HCT116 (cell line): ENCODE measurements around the gene FBXL19. TPM values are rescaled to one million over a fixed set of nuclear protein-coding genes. Genes with fewer than 3 reads are reported as not detected.

Experiments
- ATAC-seq: fragments of 200-7000 bp; cut with Tn5 transposase; 2 replicates; pipeline ENCODE4 v1.9.1; 2020; ENCODE audit warnings: mild to moderate bottlenecking, moderate library complexity
- BruUV-seq: library from RNA; stranded (reverse); fragments of 400-500 nt; replicated peaks from 2 replicates; lab custom pipeline; 2021; lab: Mats Ljungman, UMichigan
- CTCF ChIA-PET: fragments of 300-600 bp; sonication (Branson Sonifier 250); formaldehyde crosslinking; loops from one replicate; lab custom pipeline; 2021; ENCODE audit warnings: antibody characterized with exemption; lab: Charles Lee
- POLR2A ChIA-PET: fragments of 300-600, 350-600 bp; sonication (Branson Sonifier 250); formaldehyde crosslinking; loops from one replicate; lab custom pipeline; 2021; ENCODE audit warnings: antibody characterized with exemption; lab: Charles Lee
- RAD21 ChIA-PET, 2 experiments: fragments of 300-600 bp; sonication (Branson Sonifier 250); formaldehyde crosslinking; loops; one replicate each; lab custom pipeline; 2023; ENCODE audit warnings: low total read pairs in 2 of 2; ENCODE audit not compliant: uncharacterized antibody in 2 of 2, unreplicated experiment in 2 of 2, low non-redundant PET in 1 of 2; lab: Charles Lee
- DNase-seq: peaks from one replicate; pipeline ENCODE4 v3.0.0-alpha.2; 2010; ENCODE audit warnings: low read depth, low spot score
- H2AFZ ChIP-seq: fragments of 200-600 bp; shearing (Covaris generic), sonication (generic); 2 replicates; pipeline ENCODE4 v1.6.1; 2017; ENCODE audit warnings: low read depth, mixed run types, mixed read lengths, antibody characterized with exemption, low read length; ENCODE audit not compliant: poor library complexity, severe bottlenecking
- H3K27ac ChIP-seq: 2 replicates; pipeline ENCODE4 v1.5.1; 2012; ENCODE audit warnings: low read depth, low read length
- H3K27me3 ChIP-seq: fragments of 200-600 bp; sonication (generic); 2 replicates; pipeline ENCODE4 v1.6.1; 2016; ENCODE audit warnings: mixed run types, low read length, mixed read lengths; ENCODE audit not compliant: insufficient read depth
- H3K36me3 ChIP-seq, 2 experiments: fragments of 200-500 bp in 1 of 2; fragments of 200-600 bp in 1 of 2; sonication (Bioruptor generic) in 1 of 2; sonication (generic) in 1 of 2; 2 replicates each; pipeline versions ENCODE4 v1.5.1 to v1.6.1; 2014 to 2016; ENCODE audit warnings: low read length in 2 of 2, inconsistent platforms in 1 of 2, mixed read lengths in 1 of 2, mixed run types in 1 of 2; ENCODE audit not compliant: insufficient read depth in 2 of 2, control insufficient read depth in 1 of 2
- H3K4me1 ChIP-seq, 2 experiments: fragments of 200-600 bp in 1 of 2; sonication (generic) in 1 of 2; 2 replicates each; pipeline versions ENCODE4 v1.5.1 to v1.6.1; 2012 to 2017; ENCODE audit warnings: low read length in 2 of 2, inconsistent platforms in 1 of 2, mild to moderate bottlenecking in 1 of 2, mixed read lengths in 1 of 2, mixed run types in 1 of 2, moderate library complexity in 1 of 2; ENCODE audit not compliant: insufficient read depth in 2 of 2, control insufficient read depth in 1 of 2
- H3K4me2 ChIP-seq: fragments of 200-600 bp; sonication (generic); 2 replicates; pipeline ENCODE4 v1.6.1; 2017; ENCODE audit warnings: mixed run types, low read length, mixed read lengths
- H3K4me3 ChIP-seq, 2 experiments: fragments of 200-600 bp in 1 of 2; sonication (generic) in 1 of 2; replicated peaks in 1 of 2; 2 replicates each; pipeline ENCODE4 v1.5.1; 2011 to 2016; ENCODE audit warnings: low read length in 2 of 2, control low read depth in 1 of 2, low read depth in 1 of 2, mild to moderate bottlenecking in 1 of 2, mixed read lengths in 1 of 2, mixed run types in 1 of 2
- H3K79me2 ChIP-seq: fragments of 200-600 bp; sonication (generic); 2 replicates; pipeline ENCODE4 v1.6.1; 2017; ENCODE audit warnings: mild to moderate bottlenecking, mixed run types, low read length, moderate library complexity, mixed read lengths; ENCODE audit not compliant: insufficient read depth
- H3K9ac ChIP-seq: fragments of 200-600 bp; sonication (generic); 2 replicates; pipeline ENCODE4 v1.6.1; 2016; ENCODE audit warnings: low read length, mixed read lengths
- H3K9me2 ChIP-seq: fragments of 200-600 bp; sonication (generic), shearing (Covaris generic); 2 replicates; pipeline ENCODE4 v1.6.1; 2017; ENCODE audit warnings: mixed run types, mild to moderate bottlenecking, moderate library complexity; ENCODE audit not compliant: insufficient read depth
- H3K9me3 ChIP-seq, 2 experiments: fragments of 200-500 bp in 1 of 2; fragments of 200-600 bp in 1 of 2; sonication (Bioruptor generic) in 1 of 2; sonication (generic) in 1 of 2; 2 replicates each; pipeline ENCODE4 v1.6.1; 2014 to 2017; ENCODE audit warnings: low read length in 2 of 2, mixed read lengths in 2 of 2, inconsistent platforms in 1 of 2, low read depth in 1 of 2, mild to moderate bottlenecking in 1 of 2, mixed run types in 1 of 2, moderate library complexity in 1 of 2; ENCODE audit not compliant: control insufficient read depth in 1 of 2, insufficient read depth in 1 of 2
- H4K20me1 ChIP-seq: fragments of 200-600 bp; sonication (generic), shearing (Covaris generic); 2 replicates; pipeline ENCODE4 v1.6.1; 2017; ENCODE audit warnings: mixed run types, mild to moderate bottlenecking, moderate library complexity; ENCODE audit not compliant: insufficient read depth
- ATF3 ChIP-seq: IDR thresholded peaks from 2 replicates; pipeline ENCODE4 v1.6.1; 2012
- CBX3 ChIP-seq: IDR thresholded peaks from 2 replicates; pipeline ENCODE4 v1.6.1; 2012; ENCODE audit warnings: low read depth
- EZH2phosphoT487 ChIP-seq: fragments of 200-600 bp; IDR thresholded peaks from 2 replicates; pipeline ENCODE4 v1.6.1; 2018; ENCODE audit warnings: antibody characterized with exemption, borderline replicate concordance
- FOSL1 ChIP-seq: IDR thresholded peaks from 2 replicates; pipeline ENCODE4 v1.6.1; 2012; ENCODE audit warnings: low read depth
- MAX ChIP-seq: IDR thresholded peaks from 2 replicates; pipeline ENCODE4 v1.6.1; 2012
- POLR2AphosphoS5 ChIP-seq: IDR thresholded peaks from 2 replicates; pipeline ENCODE4 v1.6.1; 2011; ENCODE audit warnings: mild to moderate bottlenecking, low read depth, low read length, moderate library complexity
- SIN3A ChIP-seq: IDR thresholded peaks from 2 replicates; pipeline ENCODE4 v1.6.1; 2012; ENCODE audit warnings: low read depth
- SRF ChIP-seq: IDR thresholded peaks from 2 replicates; pipeline ENCODE4 v1.6.1; 2012; ENCODE audit warnings: low read depth
- YY1 ChIP-seq: IDR thresholded peaks from 2 replicates; pipeline ENCODE4 v1.6.1; 2011; ENCODE audit warnings: low read length, low read depth, moderate library complexity, mild to moderate bottlenecking; ENCODE audit not compliant: insufficient replicate concordance; ENCODE audit errors: extremely low read depth
- ZFX ChIP-seq: fragments of 450-650 bp; IDR thresholded peaks from 2 replicates; pipeline ENCODE4 v1.6.1; 2017
- ZNF274 ChIP-seq: fragments of 200-500 bp; sonication (Bioruptor generic); IDR thresholded peaks from 2 replicates; pipeline ENCODE4 v1.6.1; 2014; ENCODE audit warnings: mild to moderate bottlenecking, low read depth, low read length, inconsistent platforms
- intact Hi-C: fragments of 100-400 bp; cut with micrococcal nuclease; formaldehyde crosslinking; loops from 2 replicates; pipeline ENCODE4 v1.10.0; 2022
- total RNA-seq: library from RNA; stranded (reverse); gene quantifications from one replicate; pipeline ENCODE4 v1.2.1, GENCODE V29; 2021; ENCODE audit not compliant: unreplicated experiment

The FBXL19 gene
- total RNA-seq, 1 experiment from 2014 or later = 45.2 TPM

GRCh38 chr16:30980023-30980371, 56.6 kb downstream of the FBXL19 start:
- H3K4me1 ChIP-seq = peaks cover 0 to 4% of the 10 kb centered on the region in 2 experiments; a peak in 3 of 4 replicates
- CTCF ChIA-PET = no interaction called here
- BruUV-seq = no TSS peak
- DNase-seq (no peak), ATAC-seq (no peak)
- no peak overlapping the region for H3K27ac ChIP-seq
- H3K9me2 ChIP-seq = no peaks in the 10 kb centered on the region
- no peak overlapping the region for H2AFZ ChIP-seq
- H3K4me3 ChIP-seq = no peak overlapping the region
- H3K36me3 ChIP-seq = peaks cover 11 to 24% of the 10 kb centered on the region in 2 experiments; a peak in 3 of 4 replicates
- peaks cover 3% of the 10 kb centered on the region; the same call in 1 of the 2 replicates for H3K79me2 ChIP-seq
- intact Hi-C loops = loop anchor here (10.0 kb wide), 1 partner anchor 715 kb away; no protein-coding TSS in a partner anchor
- H4K20me1 ChIP-seq = no peaks in the 10 kb centered on the region
- no peaks in the 10 kb centered on the region for H3K27me3 ChIP-seq
- no peak overlapping the region for H3K9ac ChIP-seq
- POLR2A ChIA-PET = no interaction called here
- RAD21 ChIA-PET = no interaction called here
- H3K4me2 ChIP-seq = no peak overlapping the region
- no peaks in the 10 kb centered on the region for H3K9me3 ChIP-seq
- no peak for TF ChIP-seq ZNF274
- no peak for TF ChIP-seq EZH2phosphoT487
- no peak for TF ChIP-seq ATF3
- TF ChIP-seq POLR2AphosphoS5 = no peak
- no peak for TF ChIP-seq SRF
- TF ChIP-seq CBX3 = no peak
- TF ChIP-seq MAX = no peak
- no peak for TF ChIP-seq FOSL1
- TF ChIP-seq YY1 = no peak

GRCh38 chr16:30980434-30980833, 57.1 kb downstream of the FBXL19 start:
- H4K20me1 ChIP-seq = no peaks in the 10 kb centered on the region
- H3K4me2 ChIP-seq = no peak overlapping the region
- no peak overlapping the region for H3K27ac ChIP-seq
- no peak overlapping the region for H3K4me3 ChIP-seq
- POLR2A ChIA-PET = no interaction called here
- TF ChIP-seq SIN3A (no peak), ZFX (no peak)
- no peaks in the 10 kb centered on the region for H3K27me3 ChIP-seq
- CTCF ChIA-PET = no interaction called here
- intact Hi-C loops = loop anchor here (10.0 kb wide), 1 partner anchor 714 kb away; no protein-coding TSS in a partner anchor
- H3K4me1 ChIP-seq = peaks cover 0 to 8% of the 10 kb centered on the region in 2 experiments; a peak in 3 of 4 replicates
- H3K9me2 ChIP-seq = no peaks in the 10 kb centered on the region
- H2AFZ ChIP-seq = no peak overlapping the region
- ATAC-seq = no peak
- no TSS peak for BruUV-seq
- no peak for DNase-seq
- H3K9me3 ChIP-seq = no peaks in the 10 kb centered on the region
- peaks cover 10 to 24% of the 10 kb centered on the region in 2 experiments; a peak in 3 of 4 replicates for H3K36me3 ChIP-seq
- no peak overlapping the region for H3K9ac ChIP-seq
- RAD21 ChIA-PET = no interaction called here
- H3K79me2 ChIP-seq = peaks cover 3% of the 10 kb centered on the region; the same call in 1 of the 2 replicates
